ENCODE results near the gene CNTN5.

Gene CNTN5

GRCh38 chr11:100383357-100383865 lies 1362.7 kb downstream of the CNTN5 start:
- peak overlapping the region; percentile 92 for H3K27ac ChIP-seq (ENCODE audit: low read depth, low read length, severe bottlenecking)
- peaks cover 14% of the 10 kb centered on the region for H3K9me3 ChIP-seq (ENCODE audit: control insufficient read depth, low read length)
- peaks cover 9% of the 10 kb centered on the region for H3K4me1 ChIP-seq (ENCODE audit: control insufficient read depth, insufficient read depth, low read length, poor library complexity, severe bottlenecking)
- no peak overlapping the region for H3K4me3 ChIP-seq (ENCODE audit: extremely low read depth, insufficient read depth, low read length, poor library complexity, severe bottlenecking)
- H3K36me3 ChIP-seq (ENCODE audit: control insufficient read depth, insufficient read depth, low read length): no peaks in the 10 kb centered on the region
- WGBS, 2 experiments (ENCODE audit: insufficient coverage in 2 of 2): 75 to 82% methylated on average over 4 to 7 of the region's 7 CpGs

GRCh38 chr11:100396266-100396665 lies 1375.5 kb downstream of the CNTN5 start:
- no peaks in the 10 kb centered on the region for H3K36me3 ChIP-seq (ENCODE audit: control insufficient read depth, insufficient read depth, low read length)
- 92% methylated on average over 2 of the region's 3 CpGs; no CpG with 5 or more reads in 1 of the 2 experiments for WGBS, 2 experiments (ENCODE audit: insufficient coverage in 2 of 2)
- no peak overlapping the region for H3K4me3 ChIP-seq (ENCODE audit: extremely low read depth, insufficient read depth, low read length, poor library complexity, severe bottlenecking)
- no peak overlapping the region for H3K27ac ChIP-seq (ENCODE audit: low read depth, low read length, severe bottlenecking)
- peaks cover 6% of the 10 kb centered on the region for H3K4me1 ChIP-seq (ENCODE audit: control insufficient read depth, insufficient read depth, low read length, poor library complexity, severe bottlenecking)
- H3K9me3 ChIP-seq (ENCODE audit: control insufficient read depth, low read length): peaks cover 4% of the 10 kb centered on the region

GRCh38 chr11:100397401-100397800 lies 1376.7 kb downstream of the CNTN5 start:
- H3K27ac ChIP-seq (ENCODE audit: low read depth, low read length, severe bottlenecking): no peak overlapping the region
- 86% methylated on average over 1 of the region's 3 CpGs; no CpG with 5 or more reads in 1 of the 2 experiments for WGBS, 2 experiments (ENCODE audit: insufficient coverage in 2 of 2)
- H3K4me3 ChIP-seq (ENCODE audit: extremely low read depth, insufficient read depth, low read length, poor library complexity, severe bottlenecking): no peak overlapping the region
- peaks cover 4% of the 10 kb centered on the region for H3K9me3 ChIP-seq (ENCODE audit: control insufficient read depth, low read length)
- no peaks in the 10 kb centered on the region for H3K36me3 ChIP-seq (ENCODE audit: control insufficient read depth, insufficient read depth, low read length)
- H3K4me1 ChIP-seq (ENCODE audit: control insufficient read depth, insufficient read depth, low read length, poor library complexity, severe bottlenecking): peaks cover 6% of the 10 kb centered on the region

- 50 to 58% methylated on average over 1 of the region's 2 CpGs for WGBS, 2 experiments (ENCODE audit: insufficient coverage in 2 of 2)
- peak overlapping the region; percentile 91 for H3K27ac ChIP-seq (ENCODE audit: low read depth, low read length, severe bottlenecking)
- H3K4me3 ChIP-seq (ENCODE audit: extremely low read depth, insufficient read depth, low read length, poor library complexity, severe bottlenecking): no peak overlapping the region
- peaks cover 30% of the 10 kb centered on the region for H3K4me1 ChIP-seq (ENCODE audit: control insufficient read depth, insufficient read depth, low read length, poor library complexity, severe bottlenecking)
- peaks cover 27% of the 10 kb centered on the region for H3K9me3 ChIP-seq (ENCODE audit: control insufficient read depth, low read length)
- H3K36me3 ChIP-seq (ENCODE audit: control insufficient read depth, insufficient read depth, low read length): peaks cover 8% of the 10 kb centered on the region
Measured at GRCh38 chr11:100403816-100404215, 1383.1 kb downstream of the CNTN5 start.

GRCh38 chr11:100404907-100405306 lies 1384.2 kb downstream of the CNTN5 start:
- H3K4me3 ChIP-seq (ENCODE audit: extremely low read depth, insufficient read depth, low read length, poor library complexity, severe bottlenecking): no peak overlapping the region
- peaks cover 8% of the 10 kb centered on the region for H3K36me3 ChIP-seq (ENCODE audit: control insufficient read depth, insufficient read depth, low read length)
- H3K27ac ChIP-seq (ENCODE audit: low read depth, low read length, severe bottlenecking): peak overlapping the region; percentile 91
- peaks cover 27% of the 10 kb centered on the region for H3K9me3 ChIP-seq (ENCODE audit: control insufficient read depth, low read length)
- 85 to 95% methylated on average over 7 to 10 of the region's 10 CpGs for WGBS, 2 experiments (ENCODE audit: insufficient coverage in 2 of 2)
- peaks cover 25% of the 10 kb centered on the region for H3K4me1 ChIP-seq (ENCODE audit: control insufficient read depth, insufficient read depth, low read length, poor library complexity, severe bottlenecking)

Data from mesodermal cell (in vitro differentiated cells).